SKM-1 treated with dmso at 0.1 percent for 144 hours (cell line): ENCODE measurements around the gene IRS1.
A peak's percentile ranks its signal among the peaks of the same experiment; 100 is the strongest.

Experiments used
- DNase-seq: peaks from one replicate; lab custom pipeline; 2025; ENCODE audit not compliant: unreplicated experiment; lab: John Stamatoyannopoulos, UW

The IRS1 gene

GRCh38 chr2:226791487-226792081 lies 8.0 kb downstream of the IRS1 start:
- DNase-seq, result peak; percentile 76

GRCh38 chr2:226791056-226791486 lies 8.5 kb downstream of the IRS1 start:
- DNase-seq, result no peak

DNA sequence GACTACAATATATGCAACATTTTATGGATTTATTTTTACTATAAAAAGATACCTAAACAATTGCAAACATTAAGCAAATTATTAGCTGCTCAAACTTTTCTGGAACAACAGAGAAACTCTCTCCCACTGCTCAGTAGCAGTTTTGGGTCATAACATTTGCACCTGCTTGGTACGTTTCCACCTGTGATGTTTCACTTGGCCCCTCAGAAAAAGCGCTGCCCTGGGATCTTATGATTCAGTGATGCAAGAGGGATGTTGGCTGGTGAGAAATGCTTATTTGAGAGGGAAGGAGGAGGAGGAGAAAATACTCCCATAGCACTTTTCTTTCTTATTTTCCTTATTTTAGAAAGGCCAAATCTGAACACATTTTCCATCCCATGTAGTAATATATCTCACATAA lies 9.2 kb downstream of the IRS1 start:
- DNase-seq, result no peak

GRCh38 chr2:226790011-226790410 lies 9.6 kb downstream of the IRS1 start:
- DNase-seq, result no peak

GRCh38 chr2:226788881-226789490 lies 10.6 kb downstream of the IRS1 start:
- DNase-seq, result no peak

- DNase-seq, result no peak
Measured at GRCh38 chr2:226788064-226788463, 11.6 kb downstream of the IRS1 start.

GRCh38 chr2:226783885-226784284 lies 15.7 kb downstream of the IRS1 start:
- no peak for DNase-seq

DNA sequence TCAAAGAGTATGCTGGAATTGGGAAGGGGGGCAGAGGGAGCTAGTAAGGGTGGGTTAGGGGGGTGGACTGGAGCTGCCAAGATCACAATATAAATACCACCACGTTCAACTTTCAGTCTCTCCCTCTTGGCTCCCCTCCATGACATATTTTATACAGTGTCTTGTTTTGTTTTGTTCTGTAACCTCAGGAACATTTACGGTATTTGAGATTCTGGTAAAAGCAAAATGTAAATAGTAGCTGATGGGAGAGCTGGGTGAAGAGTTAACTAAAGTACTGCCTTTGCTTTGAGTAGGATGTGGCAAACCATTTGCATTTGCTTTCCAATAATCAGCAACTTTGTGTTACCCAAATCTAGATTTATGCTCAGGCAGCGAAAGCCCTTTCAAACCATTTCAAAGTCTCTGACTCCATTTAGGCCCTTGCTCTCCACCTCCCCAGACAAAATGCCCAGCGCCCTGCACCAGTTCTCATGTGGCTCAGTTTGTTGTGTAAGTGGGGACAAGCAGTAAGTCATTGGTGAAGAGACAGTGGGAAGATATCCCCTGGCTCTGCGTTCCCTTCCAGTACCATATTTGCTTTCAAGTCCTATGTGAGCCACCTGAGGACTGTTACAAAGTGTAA lies 17.4 kb downstream of the IRS1 start:
- no peak for DNase-seq

DNA sequence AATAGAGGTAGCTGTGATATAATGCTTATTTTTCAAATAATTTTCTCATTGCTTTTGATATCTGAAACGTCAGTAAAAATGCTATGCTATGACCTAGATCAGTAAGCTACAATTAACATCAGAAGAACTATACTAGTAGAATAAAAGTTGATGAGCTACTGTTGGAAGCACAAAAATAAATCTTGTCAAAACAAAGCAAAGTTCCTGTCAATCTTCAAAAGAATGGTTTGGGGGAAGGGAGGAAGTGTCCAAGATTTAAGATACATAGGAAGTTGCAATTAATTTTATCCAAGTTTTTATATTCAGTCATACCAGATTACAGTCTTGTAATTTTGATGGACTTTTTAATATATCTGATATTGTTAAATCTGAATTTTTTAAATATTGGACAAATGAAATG lies 19.2 kb downstream of the IRS1 start:
- no peak for DNase-seq

GRCh38 chr2:226777611-226778010 lies 22.0 kb downstream of the IRS1 start:
- no peak for DNase-seq

GRCh38 chr2:226776104-226776503 lies 23.5 kb downstream of the IRS1 start:
- DNase-seq, result no peak

GRCh38 chr2:226775032-226775509 lies 24.5 kb downstream of the IRS1 start:
- DNase-seq, result no peak

DNA sequence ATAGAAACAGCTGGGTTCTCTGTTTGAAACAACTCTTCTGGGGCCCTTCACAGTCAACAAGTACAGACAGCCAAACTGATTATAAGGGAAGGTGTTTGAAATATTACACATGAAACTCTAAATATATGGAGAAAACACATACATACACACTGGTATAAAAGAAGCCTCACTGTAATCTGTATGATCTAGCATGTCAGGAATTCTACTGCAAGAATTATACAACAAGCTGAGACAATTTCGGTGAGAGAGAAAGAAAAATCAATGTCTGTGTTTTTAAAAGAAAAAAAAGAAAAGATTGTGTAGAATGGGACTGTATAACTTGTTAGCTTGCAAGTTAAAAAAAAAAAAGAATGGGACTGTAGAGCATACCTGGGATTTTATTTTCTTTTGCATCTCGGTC lies 26.3 kb downstream of the IRS1 start:
- no peak for DNase-seq

DNA sequence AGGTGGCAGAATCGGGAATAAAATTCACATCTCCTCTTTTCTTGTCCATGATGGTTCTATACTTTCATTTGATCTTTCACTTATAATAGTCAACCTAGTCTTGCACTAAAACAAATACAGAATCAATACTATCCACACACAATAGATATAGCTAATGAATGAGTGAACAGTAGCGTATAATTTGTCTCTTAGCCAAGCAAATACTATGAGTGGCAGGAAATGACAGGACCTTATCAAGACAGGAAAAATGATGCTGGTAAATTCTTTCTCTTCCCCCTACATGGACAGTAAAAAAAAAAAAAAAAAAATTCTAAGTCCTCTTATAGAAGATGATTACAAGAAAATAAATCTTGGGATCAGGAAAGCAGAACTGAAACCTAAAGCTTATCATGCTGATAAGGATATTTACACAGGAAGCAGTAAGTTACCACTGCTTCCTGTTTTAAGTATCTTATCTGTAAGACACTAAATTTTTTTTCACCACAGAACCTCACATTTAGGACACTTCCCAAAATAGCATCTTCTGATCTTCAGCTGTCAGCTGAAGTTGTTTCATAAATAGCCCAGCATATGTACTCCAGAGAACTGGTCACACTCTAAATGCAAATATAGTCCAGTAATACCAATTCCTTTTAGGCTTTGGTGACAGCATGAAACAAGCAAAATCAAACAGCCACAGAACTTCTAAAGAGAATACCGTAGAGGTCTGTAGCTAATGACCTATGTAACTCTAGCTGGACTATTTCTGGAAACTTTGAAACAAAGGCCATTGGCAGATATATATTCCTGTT lies 27.0 kb downstream of the IRS1 start:
- peak; percentile 66 for DNase-seq

GRCh38 chr2:226771067-226771466 lies 28.6 kb downstream of the IRS1 start:
- no peak for DNase-seq

DNA sequence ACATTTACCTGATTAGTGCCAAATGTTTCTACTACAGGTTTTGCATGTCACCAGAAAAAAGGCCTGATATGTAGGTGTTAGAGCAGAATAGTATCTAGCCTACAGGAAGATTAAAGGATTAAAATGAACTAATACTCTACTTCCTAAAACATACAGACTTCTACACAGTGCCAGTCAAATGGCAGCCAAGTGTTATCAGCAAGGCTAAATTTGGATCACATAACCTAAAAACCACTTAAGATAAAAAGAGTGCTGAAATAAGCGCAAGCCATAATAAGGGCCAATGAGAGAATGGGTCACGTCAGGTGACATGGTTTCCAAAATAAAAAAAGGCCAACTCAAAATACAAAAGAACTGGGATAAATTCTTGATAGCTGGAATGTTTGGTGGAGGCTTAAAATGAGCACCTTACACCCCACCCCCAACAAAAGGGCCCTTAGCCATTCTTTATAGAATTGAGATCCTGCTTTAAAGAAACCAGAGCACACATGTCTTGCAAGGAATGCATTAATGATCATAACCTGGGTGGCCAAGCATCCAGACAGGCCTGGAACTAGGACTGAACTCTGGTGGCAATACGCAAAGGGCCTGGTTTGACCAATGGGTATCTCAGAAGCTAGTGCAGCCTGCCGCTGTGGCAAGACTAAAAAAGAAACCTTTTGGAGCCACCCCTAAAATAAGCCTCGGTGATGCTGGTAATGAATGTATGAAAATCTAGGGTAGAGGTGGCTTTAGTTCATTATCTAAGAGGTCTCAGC lies 32.4 kb downstream of the IRS1 start:
- DNase-seq, result no peak

- no peak for DNase-seq
Measured at GRCh38 chr2:226766352-226767055, 33.1 kb downstream of the IRS1 start.

DNA sequence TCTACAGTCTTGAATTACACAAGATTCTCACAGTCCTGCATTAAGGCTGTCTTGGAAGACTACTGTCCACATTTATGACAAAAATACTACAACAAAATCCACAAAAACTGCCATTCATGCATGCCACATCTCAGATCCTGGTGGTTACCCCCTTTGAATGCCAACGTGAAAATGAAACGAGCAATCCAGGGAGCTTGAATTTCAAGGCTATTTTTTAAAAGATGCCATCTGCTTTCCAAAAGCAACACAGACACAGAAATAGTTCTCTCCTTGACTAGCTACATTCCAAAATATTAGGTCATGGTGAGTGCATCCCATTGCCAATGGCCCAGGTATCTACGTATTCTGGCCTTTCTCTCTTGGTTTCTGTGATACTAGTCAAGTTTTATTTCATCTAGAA lies 36.3 kb downstream of the IRS1 start:
- no peak for DNase-seq

DNA sequence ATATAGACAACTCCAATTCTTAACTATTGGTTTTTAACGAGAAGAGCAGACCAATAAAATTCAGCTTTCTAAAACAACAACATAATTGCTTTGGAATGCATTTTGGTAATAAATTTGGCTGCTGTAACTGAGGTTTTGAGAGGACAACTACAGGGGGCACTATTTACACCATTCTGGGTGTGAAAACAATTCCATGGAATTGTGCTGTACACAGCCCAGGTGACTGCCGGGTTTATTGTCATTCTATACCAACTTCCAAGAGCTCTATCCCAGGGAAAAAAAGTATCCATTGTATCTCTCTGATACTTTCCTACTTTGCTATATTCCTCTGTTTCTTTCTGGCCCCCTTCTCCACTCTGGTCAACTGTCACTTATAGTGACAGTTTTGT lies 38.4 kb downstream of the IRS1 start:
- no peak for DNase-seq

- no peak for DNase-seq
Measured at GRCh38 chr2:226760412-226761194, 39.0 kb downstream of the IRS1 start.
